NCI-H1930 (cell line): ENCODE data around the gene FDXR.

Source experiments
- DNase-seq, 2 experiments: peaks; one replicate each; lab custom pipeline; 2025; lab: John Stamatoyannopoulos, UW

FDXR gene

GRCh38 chr17:74898376-74898946, 25.7 kb upstream of the FDXR start:
- no peak for DNase-seq

GRCh38 chr17:74893936-74894671, 21.3 kb upstream of the FDXR start:
- DNase-seq: no peak

- no peak for DNase-seq
Observed at GRCh38 chr17:74892974-74893911, 20.4 kb upstream of the FDXR start, which contains the start of gene FADS6. Gene FADS6 (minus strand): TSS chr17:74893633. CDS start chr17:74893595, 38 bp downstream.

- DNase-seq: no peak
Observed at GRCh38 chr17:74892013-74892841, 19.4 kb upstream of the FDXR start.

- DNase-seq: no peak
Observed at GRCh38 chr17:74890554-74890953, 17.8 kb upstream of the FDXR start.

- no peak for DNase-seq
Observed at GRCh38 chr17:74888469-74888868, 15.7 kb upstream of the FDXR start.

- no peak for DNase-seq
Observed at GRCh38 chr17:74883241-74883745, 10.5 kb upstream of the FDXR start.

- DNase-seq: no peak
Observed at GRCh38 chr17:74882517-74883240, 9.9 kb upstream of the FDXR start.

- DNase-seq: no peak
Observed at GRCh38 chr17:74881073-74881472, 8.3 kb upstream of the FDXR start.

GRCh38 chr17:74879308-74879707, 6.5 kb upstream of the FDXR start:
- no peak for DNase-seq

- no peak for DNase-seq
Observed at GRCh38 chr17:74878658-74879057, 5.9 kb upstream of the FDXR start.

GRCh38 chr17:74877592-74878548, 5.1 kb upstream of the FDXR start:
- DNase-seq: no peak

GRCh38 chr17:74875977-74876593, 3.3 kb upstream of the FDXR start:
- no peak for DNase-seq

GRCh38 chr17:74875155-74875976, 2.6 kb upstream of the FDXR start:
- DNase-seq: no peak

- DNase-seq: no peak
Observed at GRCh38 chr17:74874615-74875037, 1.8 kb upstream of the FDXR start.

GRCh38 chr17:74873874-74874614, 1.2 kb upstream of the FDXR start:
- no peak for DNase-seq

- peak; percentile 100 for DNase-seq
Observed at GRCh38 chr17:74873037-74873873, 461 bp upstream of the FDXR start.
